AML-193 (cell line): Measurements from ENCODE around the gene C9orf153.

ENCODE experiments used
- DNase-seq, 2 experiments: peaks; one replicate each; lab custom pipeline; 2025; lab: John Stamatoyannopoulos, UW

Gene C9orf153

GRCh38 chr9:86187121-86187520 is 72.3 kb downstream of the C9orf153 start:
- no peak for DNase-seq

GRCh38 chr9:86186696-86187095 is 72.8 kb downstream of the C9orf153 start:
- DNase-seq: no peak

- no peak for DNase-seq
These were observed 73.6 kb downstream of the C9orf153 start for GRCh38 chr9:86185872-86186271.

DNA sequence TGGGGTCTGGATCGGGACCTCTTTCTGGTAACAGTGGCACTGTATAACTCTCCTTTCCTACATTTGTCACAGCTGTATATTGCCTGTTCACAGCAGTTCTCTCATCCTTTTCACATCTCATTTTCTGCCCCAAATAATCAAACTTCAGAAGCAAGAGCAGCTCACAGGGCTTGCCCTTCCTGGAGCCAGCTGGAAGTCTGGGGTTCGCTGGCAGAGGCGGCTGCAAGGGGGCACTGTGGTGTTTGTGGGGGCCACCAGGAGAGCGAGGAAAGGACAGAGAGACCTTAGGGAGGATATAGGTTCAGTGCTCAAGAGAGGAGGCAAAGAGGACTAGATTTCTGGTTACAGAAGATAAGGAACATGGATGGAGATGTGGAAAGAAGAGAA is 75.3 kb downstream of the C9orf153 start:
- DNase-seq: no peak

DNA sequence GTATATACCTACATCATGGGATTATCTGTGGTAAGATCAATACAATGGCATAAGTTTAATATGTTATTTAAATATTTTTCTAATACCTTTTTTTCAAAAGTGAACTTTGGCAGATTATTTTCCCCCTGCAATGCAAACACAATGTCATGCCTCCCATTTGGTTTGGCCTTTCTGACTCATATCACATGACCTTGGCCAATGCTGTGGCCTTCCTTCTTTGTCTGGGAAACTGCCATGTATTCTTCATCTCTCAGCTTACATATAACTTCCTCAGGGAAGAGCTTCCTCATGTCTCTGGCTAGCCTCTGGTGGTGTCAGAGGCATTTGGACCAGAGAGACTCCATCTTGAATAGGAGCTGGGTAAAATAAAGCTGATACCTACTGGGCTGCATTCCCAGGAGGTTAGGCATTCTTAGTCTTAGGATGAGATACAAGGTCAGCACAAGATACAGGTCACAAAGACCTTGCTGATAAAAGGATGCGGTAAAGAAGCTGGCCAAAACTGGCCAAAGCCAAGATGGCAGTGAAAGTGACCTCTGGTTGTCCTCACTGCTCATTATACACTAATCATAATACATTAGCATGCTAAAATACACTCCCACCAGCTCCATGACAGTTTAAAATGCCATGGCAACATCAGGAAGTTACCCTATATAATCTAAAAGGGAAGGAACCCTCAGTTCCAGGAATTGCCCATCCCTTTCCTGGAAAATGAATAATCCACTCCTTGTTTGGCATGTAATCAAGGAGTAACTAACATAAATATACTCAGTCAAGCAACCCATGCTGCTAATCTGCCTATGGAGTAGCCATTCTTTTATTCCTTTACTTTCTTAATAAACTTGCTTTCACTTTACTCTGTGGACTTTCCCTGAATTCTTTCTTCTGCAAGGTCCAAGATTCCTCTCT is 76.0 kb downstream of the C9orf153 start:
- DNase-seq: no peak

DNA sequence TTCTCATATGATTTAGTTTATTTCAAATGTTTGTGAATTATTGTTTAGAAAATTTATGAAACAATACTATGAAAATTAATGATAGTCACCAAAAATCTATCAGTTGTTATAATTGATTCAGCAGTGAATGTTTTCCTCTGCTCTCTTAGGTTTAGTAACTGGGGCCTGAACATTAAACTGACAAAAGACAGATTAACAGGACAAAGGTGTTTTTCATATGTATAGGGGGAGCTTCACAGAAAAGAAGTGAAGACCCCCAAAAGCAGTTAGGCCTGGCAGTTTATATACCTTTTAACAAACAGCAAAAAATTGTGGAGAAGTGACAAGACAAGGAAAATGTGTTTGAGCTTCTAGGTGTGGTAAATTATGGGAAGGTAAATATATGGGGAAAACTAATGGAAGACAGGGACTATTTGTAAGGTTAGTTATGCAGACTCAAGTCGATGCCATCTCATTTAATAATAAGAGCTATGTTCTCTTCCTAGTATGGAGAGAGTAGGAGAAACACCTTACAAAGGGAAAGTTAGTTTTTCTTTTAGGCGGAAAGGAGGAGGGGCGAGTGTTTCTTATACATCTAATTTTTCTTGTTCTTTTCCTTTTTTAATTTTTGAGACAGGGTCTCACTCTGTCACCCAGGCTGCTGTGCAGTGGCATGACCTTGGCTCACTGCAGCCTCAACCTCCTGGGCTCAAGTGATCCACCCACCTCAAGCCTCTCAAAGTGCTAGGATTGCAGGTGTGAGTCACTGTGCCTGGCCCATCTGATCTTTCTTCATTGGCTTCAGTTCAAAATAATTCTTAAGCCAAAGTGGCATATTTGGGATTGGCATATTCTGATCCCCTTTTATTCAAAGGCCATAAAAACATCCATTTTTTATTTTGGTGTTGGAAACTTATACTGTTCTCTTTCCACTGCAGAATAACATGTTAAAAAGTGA is 77.8 kb downstream of the C9orf153 start:
- no peak for DNase-seq

- no peak for DNase-seq
These were observed 81.0 kb downstream of the C9orf153 start for GRCh38 chr9:86178503-86178902.

DNA sequence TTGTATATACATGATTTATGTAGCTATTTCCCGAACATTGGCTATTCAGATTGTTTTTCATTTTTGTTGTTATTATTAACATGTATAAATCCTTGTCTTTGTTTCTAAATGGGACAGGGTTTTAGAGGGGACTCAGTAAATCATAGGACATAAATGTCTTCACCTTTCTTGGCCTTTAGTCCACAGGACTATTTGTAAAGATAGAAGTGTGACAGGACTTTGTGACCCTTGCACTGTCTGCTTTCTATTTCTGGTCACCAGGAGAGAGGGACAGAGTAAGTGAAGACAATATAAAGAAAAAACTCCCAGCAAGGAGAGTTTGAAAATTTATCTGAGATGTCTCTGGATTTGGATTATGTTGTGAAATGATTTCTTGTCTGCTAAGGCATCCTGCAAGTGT is 81.5 kb downstream of the C9orf153 start:
- DNase-seq: no peak

DNA sequence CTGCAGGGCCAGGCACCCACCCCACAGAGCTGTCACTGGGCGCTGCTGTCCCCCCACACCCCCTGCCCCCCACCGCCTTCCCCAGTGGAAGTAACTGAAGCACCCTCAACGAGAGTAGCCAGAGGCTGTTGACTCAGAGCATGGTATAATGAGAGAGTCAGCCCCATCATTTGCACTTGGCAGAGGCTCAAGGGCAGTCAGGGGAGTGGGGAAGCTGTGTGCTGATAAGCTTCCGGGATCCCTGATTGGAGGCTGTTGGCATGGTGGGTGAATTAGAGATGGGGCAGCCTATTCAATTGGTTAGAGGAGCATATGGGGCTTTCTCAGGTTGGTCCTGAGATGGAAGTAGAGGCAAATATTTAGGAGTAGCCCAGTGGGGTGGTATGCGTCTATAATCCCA is 83.0 kb downstream of the C9orf153 start:
- DNase-seq: no peak

DNA sequence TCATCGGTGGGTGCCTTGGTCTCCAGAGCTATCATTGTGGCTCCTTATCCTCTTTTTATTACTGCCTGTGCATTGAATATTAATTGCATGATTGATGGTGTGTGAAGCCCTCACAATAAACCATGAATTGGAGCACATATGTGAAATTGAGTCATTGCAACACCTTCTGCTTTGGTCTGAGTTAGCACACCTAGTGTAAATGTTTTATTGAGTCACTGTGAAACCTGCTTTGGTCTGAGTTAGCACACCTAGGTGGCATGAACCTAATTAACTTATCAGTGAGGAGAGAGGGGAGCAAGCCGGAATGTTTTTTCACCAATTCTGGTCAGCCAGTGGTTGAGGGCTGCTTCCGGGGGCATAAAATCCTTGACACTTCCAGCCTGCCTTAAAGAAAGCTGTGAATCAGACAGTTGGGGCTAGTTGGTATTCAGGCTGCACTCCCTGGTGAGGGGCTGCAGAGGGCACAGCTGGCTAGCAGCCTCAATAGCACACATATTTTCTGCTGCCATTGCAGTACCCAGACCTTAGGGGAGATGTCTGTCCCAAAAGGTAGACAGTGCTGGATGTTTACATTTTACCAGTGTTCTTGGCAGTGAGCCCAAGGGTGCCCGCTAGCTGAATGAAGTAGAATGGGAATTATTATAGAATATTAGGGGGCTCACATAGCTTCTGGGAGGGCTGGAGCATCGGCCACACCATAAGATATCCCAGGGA is 83.6 kb downstream of the C9orf153 start:
- no peak for DNase-seq

GRCh38 chr9:86175223-86175622 is 84.2 kb downstream of the C9orf153 start:
- no peak for DNase-seq
